Stimulated activated memory B cell treated with anti-CD40 and anti-IgM and Interleukin-4, amounts not matched to agents 10 μg/mL and 1 μg/mL and 100 μg/mL, for 72 hours (primary cell): ENCODE data around the gene NAV2.
A peak's percentile ranks its signal among the peaks of the same experiment; 100 is the strongest.

Experiments used
- ATAC-seq: fragments of 150-1000 bp; cut with Tn5 transposase; 2 replicates; pipeline ENCODE4 v1.10.0; 2021
- H3K27ac Mint-ChIP-seq: one replicate; pipeline ENCODE4 v1.8.0; 2022; ENCODE audit warnings: mild to moderate bottlenecking, mixed read lengths
- H3K27me3 Mint-ChIP-seq: one replicate; pipeline ENCODE4 v1.8.0; 2022; ENCODE audit warnings: mixed read lengths
- H3K36me3 Mint-ChIP-seq: one replicate; pipeline ENCODE4 v1.8.0; 2022; ENCODE audit warnings: mixed read lengths
- H3K4me1 Mint-ChIP-seq: one replicate; pipeline ENCODE4 v1.8.0; 2022; ENCODE audit warnings: mixed read lengths
- H3K4me3 Mint-ChIP-seq: one replicate; pipeline ENCODE4 v1.8.0; 2022; ENCODE audit warnings: mild to moderate bottlenecking, moderate library complexity, mixed read lengths
- H3K9me3 Mint-ChIP-seq: one replicate; pipeline ENCODE4 v1.8.0; 2022; ENCODE audit warnings: mixed read lengths

The NAV2 gene

DNA sequence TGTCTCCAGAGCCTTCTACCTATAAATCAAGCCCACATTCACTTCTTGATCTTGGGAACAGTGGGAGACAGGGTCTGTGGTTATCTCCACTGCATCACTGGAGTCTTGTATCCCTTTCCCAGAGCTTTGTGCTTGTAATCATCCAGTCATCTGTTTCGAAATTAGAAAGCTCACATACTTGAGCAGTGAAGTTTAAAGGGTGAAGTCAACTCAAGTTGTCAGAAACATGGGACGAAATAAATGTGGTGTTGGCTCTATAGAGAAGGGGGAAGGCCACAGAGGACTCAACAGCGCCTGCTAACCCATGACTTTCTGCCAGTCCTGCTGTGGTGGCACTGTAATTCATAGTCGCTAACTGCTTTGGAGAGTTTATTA lies 250.2 kb downstream of the NAV2 start:
- Mint-ChIP-seq H3K4me3 (no peak overlapping the region), H3K27ac (no peak overlapping the region), H3K36me3 (no peaks in the 10 kb centered on the region), H3K9me3 (no peaks in the 10 kb centered on the region), H3K4me1 (peaks cover 15% of the 10 kb centered on the region), H3K27me3 (peaks cover 27% of the 10 kb centered on the region)
- ATAC-seq = no peak

DNA sequence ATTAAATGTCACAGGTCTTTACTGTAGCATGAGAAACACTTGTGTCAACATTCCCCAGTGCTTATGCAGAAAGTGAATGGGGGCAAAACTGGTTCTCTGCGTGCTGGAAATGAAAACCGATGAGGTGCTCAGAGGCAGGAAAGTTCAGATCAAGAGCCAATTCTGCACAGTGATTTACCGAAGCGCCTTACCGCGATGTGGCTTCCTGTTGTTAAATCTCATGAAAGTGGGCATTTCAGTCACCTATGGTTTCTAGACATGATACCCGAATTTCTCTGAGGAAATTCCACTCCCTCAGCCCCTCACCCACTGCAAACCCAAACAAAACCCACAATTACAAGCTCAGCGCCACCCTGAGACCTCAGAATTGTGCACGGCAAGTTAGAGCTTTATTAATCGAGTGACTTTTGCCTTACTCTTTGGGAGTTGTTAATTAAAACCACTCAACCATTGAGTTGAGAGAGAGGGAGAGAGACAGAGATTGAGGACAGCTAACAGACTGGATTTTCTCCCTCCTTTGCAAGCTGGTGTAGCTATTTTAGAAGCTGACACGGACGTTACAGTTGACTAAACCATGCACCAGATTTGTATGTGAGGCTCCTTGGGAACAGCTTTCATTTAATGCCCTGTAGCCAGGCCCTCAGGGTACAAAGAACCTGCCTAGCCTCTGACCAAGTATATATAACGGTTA lies 251.2 kb downstream of the NAV2 start:
- Mint-ChIP-seq H3K4me3 (no peak overlapping the region), H3K36me3 (no peaks in the 10 kb centered on the region), H3K27me3 (peaks cover 35% of the 10 kb centered on the region), H3K4me1 (peaks cover 11% of the 10 kb centered on the region), H3K9me3 (no peaks in the 10 kb centered on the region), H3K27ac (no peak overlapping the region)
- peak; percentile 56 for ATAC-seq

GRCh38 chr11:19966441-19966840 lies 253.8 kb downstream of the NAV2 start:
- H3K4me3 Mint-ChIP-seq = no peak overlapping the region
- H3K4me1 Mint-ChIP-seq = peaks cover 23% of the 10 kb centered on the region
- H3K27me3 Mint-ChIP-seq = peaks cover 50% of the 10 kb centered on the region
- H3K27ac Mint-ChIP-seq = no peak overlapping the region
- H3K9me3 Mint-ChIP-seq = no peaks in the 10 kb centered on the region
- no peak for ATAC-seq
- H3K36me3 Mint-ChIP-seq = no peaks in the 10 kb centered on the region

DNA sequence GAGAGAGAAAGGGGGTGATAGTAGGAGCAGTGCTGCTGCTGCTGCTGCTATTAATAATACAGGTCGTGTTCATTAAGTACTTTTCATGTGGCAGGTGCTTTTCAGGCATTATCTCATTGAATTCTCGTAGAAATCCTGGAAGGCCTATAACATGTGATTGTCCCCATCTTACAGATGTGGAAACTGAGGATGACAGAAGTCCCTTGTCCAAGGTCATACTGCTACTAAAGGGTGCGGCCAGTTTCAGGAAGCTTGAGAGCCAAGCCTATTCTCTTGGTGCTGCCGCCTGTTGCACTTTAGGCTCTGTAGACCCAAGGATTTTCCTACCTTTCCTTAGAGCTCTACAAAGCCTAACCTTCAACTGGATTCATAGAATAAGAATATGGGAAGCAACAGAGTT lies 254.3 kb downstream of the NAV2 start:
- Mint-ChIP-seq H3K9me3 (no peaks in the 10 kb centered on the region), H3K27me3 (peaks cover 54% of the 10 kb centered on the region), H3K36me3 (no peaks in the 10 kb centered on the region), H3K4me3 (no peak overlapping the region), H3K27ac (no peak overlapping the region), H3K4me1 (peaks cover 23% of the 10 kb centered on the region)
- ATAC-seq = no peak

GRCh38 chr11:19967787-19968186 lies 255.2 kb downstream of the NAV2 start:
- Mint-ChIP-seq H3K4me3 (no peak overlapping the region), H3K4me1 (peaks cover 23% of the 10 kb centered on the region), H3K36me3 (no peaks in the 10 kb centered on the region), H3K9me3 (no peaks in the 10 kb centered on the region), H3K27ac (no peak overlapping the region), H3K27me3 (peaks cover 54% of the 10 kb centered on the region)
- ATAC-seq = no peak

DNA sequence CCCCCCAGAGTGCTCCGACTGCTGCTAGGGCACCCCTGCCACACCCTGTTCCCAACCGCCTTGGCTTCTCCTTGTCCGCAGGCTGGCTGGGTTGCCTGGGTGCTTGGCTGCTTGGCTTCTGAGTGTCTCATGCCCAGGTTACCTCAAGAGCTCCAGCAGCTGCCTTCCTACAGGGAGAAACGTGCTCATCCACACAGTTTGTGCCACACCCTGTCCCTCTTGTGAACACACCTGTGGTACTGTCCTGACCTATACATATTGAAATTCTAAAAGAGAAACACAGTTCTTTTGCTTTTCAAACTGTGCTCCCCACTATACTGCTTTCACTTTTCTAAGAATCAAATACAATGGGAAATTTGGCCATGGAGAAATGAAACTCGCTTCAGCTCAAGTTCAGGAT lies 256.2 kb downstream of the NAV2 start:
- H3K4me1 Mint-ChIP-seq = peaks cover 23% of the 10 kb centered on the region
- no peaks in the 10 kb centered on the region for H3K9me3 Mint-ChIP-seq
- no peak overlapping the region for H3K27ac Mint-ChIP-seq
- ATAC-seq = no peak
- H3K27me3 Mint-ChIP-seq = peaks cover 56% of the 10 kb centered on the region
- H3K4me3 Mint-ChIP-seq = no peak overlapping the region
- no peaks in the 10 kb centered on the region for H3K36me3 Mint-ChIP-seq

- H3K36me3 Mint-ChIP-seq = no peaks in the 10 kb centered on the region
- no peak overlapping the region for H3K27ac Mint-ChIP-seq
- no peaks in the 10 kb centered on the region for H3K9me3 Mint-ChIP-seq
- peaks cover 56% of the 10 kb centered on the region for H3K27me3 Mint-ChIP-seq
- peaks cover 23% of the 10 kb centered on the region for H3K4me1 Mint-ChIP-seq
- ATAC-seq = no peak
- H3K4me3 Mint-ChIP-seq = no peak overlapping the region
Observed at GRCh38 chr11:19970944-19971343, 258.3 kb downstream of the NAV2 start.

GRCh38 chr11:19972091-19972490 lies 259.5 kb downstream of the NAV2 start:
- H3K4me3 Mint-ChIP-seq = no peak overlapping the region

GRCh38 chr11:19972651-19973050 lies 260.0 kb downstream of the NAV2 start:
- ATAC-seq = no peak
- H3K4me1 Mint-ChIP-seq = peaks cover 23% of the 10 kb centered on the region
- no peaks in the 10 kb centered on the region for H3K9me3 Mint-ChIP-seq
- H3K27ac Mint-ChIP-seq = no peak overlapping the region
- H3K27me3 Mint-ChIP-seq = peaks cover 56% of the 10 kb centered on the region
- no peak overlapping the region for H3K4me3 Mint-ChIP-seq
- H3K36me3 Mint-ChIP-seq = no peaks in the 10 kb centered on the region

More at GRCh38 chr11:19972091-19972490, 259.5 kb downstream of the NAV2 start:
- H3K27me3 Mint-ChIP-seq = peaks cover 54% of the 10 kb centered on the region
- no peak overlapping the region for H3K27ac Mint-ChIP-seq
- H3K9me3 Mint-ChIP-seq = no peaks in the 10 kb centered on the region
- ATAC-seq = no peak
- H3K4me1 Mint-ChIP-seq = peaks cover 23% of the 10 kb centered on the region
- no peaks in the 10 kb centered on the region for H3K36me3 Mint-ChIP-seq

- no peaks in the 10 kb centered on the region for H3K36me3 Mint-ChIP-seq
- H3K27ac Mint-ChIP-seq = no peak overlapping the region
- no peaks in the 10 kb centered on the region for H3K9me3 Mint-ChIP-seq
- no peak overlapping the region for H3K4me3 Mint-ChIP-seq
- peaks cover 23% of the 10 kb centered on the region for H3K4me1 Mint-ChIP-seq
- ATAC-seq = no peak
- peaks cover 51% of the 10 kb centered on the region for H3K27me3 Mint-ChIP-seq
Observed at GRCh38 chr11:19973136-19973635, 260.5 kb downstream of the NAV2 start.

DNA sequence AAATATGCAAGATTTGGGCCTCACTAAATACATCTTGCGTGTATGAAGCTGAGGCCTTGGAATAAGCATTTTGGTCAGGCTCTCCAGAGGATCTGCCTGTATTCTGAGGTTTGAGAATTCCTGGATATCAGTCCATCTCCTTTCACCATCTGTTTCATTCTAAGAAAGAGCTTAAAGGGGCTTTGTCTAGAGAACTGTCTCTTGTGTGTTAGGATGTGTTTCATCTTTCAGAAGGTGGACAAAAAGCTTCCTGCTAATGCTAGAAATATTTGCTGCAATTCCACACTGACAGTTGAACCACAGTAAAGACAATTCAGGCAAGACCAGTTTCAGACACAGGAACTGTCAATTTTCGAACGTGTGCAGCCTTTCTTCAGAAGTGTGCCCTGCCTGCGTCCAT lies 262.2 kb downstream of the NAV2 start:
- peaks cover 39% of the 10 kb centered on the region for H3K27me3 Mint-ChIP-seq
- no peaks in the 10 kb centered on the region for H3K36me3 Mint-ChIP-seq
- peaks cover 28% of the 10 kb centered on the region for H3K4me1 Mint-ChIP-seq
- H3K4me3 Mint-ChIP-seq = no peak overlapping the region
- no peaks in the 10 kb centered on the region for H3K9me3 Mint-ChIP-seq
- no peak overlapping the region for H3K27ac Mint-ChIP-seq
- ATAC-seq = no peak

- Mint-ChIP-seq H3K27ac (no peak overlapping the region), H3K4me3 (no peak overlapping the region), H3K9me3 (no peaks in the 10 kb centered on the region), H3K4me1 (peaks cover 26% of the 10 kb centered on the region), H3K27me3 (peaks cover 39% of the 10 kb centered on the region), H3K36me3 (no peaks in the 10 kb centered on the region)
- no peak for ATAC-seq
Observed at GRCh38 chr11:19975414-19975990, 262.9 kb downstream of the NAV2 start.

- no peak overlapping the region for H3K27ac Mint-ChIP-seq
Observed at GRCh38 chr11:19976281-19976941, 263.8 kb downstream of the NAV2 start.

GRCh38 chr11:19977941-19978340 lies 265.3 kb downstream of the NAV2 start:
- Mint-ChIP-seq H3K4me3 (no peak overlapping the region), H3K27ac (peak overlapping the region; percentile 13), H3K4me1 (peaks cover 20% of the 10 kb centered on the region), H3K27me3 (peaks cover 34% of the 10 kb centered on the region), H3K36me3 (no peaks in the 10 kb centered on the region), H3K9me3 (no peaks in the 10 kb centered on the region)
- ATAC-seq = no peak

More at GRCh38 chr11:19976281-19976941, 263.8 kb downstream of the NAV2 start:
- H3K4me1 Mint-ChIP-seq = peaks cover 20% of the 10 kb centered on the region
- H3K36me3 Mint-ChIP-seq = no peaks in the 10 kb centered on the region
- H3K27me3 Mint-ChIP-seq = peaks cover 36% of the 10 kb centered on the region
- ATAC-seq = no peak
- H3K9me3 Mint-ChIP-seq = no peaks in the 10 kb centered on the region
- no peak overlapping the region for H3K4me3 Mint-ChIP-seq

- peak; percentile 82 for ATAC-seq
- no peaks in the 10 kb centered on the region for H3K9me3 Mint-ChIP-seq
- peak overlapping the region; percentile 13 for H3K27ac Mint-ChIP-seq
- peak overlapping the region; percentile 34 for H3K4me3 Mint-ChIP-seq
- peaks cover 39% of the 10 kb centered on the region for H3K27me3 Mint-ChIP-seq
- H3K36me3 Mint-ChIP-seq = no peaks in the 10 kb centered on the region
- H3K4me1 Mint-ChIP-seq = peaks cover 24% of the 10 kb centered on the region
Observed at GRCh38 chr11:19978668-19979518, 266.3 kb downstream of the NAV2 start.
